Measurements from ENCODE around the gene TEX54. TPM values are rescaled to one million over a fixed set of nuclear protein-coding genes. Genes with fewer than 3 reads are reported as not detected.
"Not testable (repeated sequence)": the region's sequence is repeated elsewhere in the genome, so short reads cannot be mapped to it uniquely, and the experiment has no call there.

TEX54 gene
- total RNA-seq, 1 donor from 2014 or later, result not detected

GRCh38 chr11:62855571-62856332, 23.1 kb upstream of the TEX54 start:
- peak; percentile 99 for DNase-seq

GRCh38 chr11:62854825-62855570, 22.4 kb upstream of the TEX54 start:
- no peak for DNase-seq

- no peak for DNase-seq
Observed at GRCh38 chr11:62854013-62854824, 21.6 kb upstream of the TEX54 start.

- no peak for DNase-seq
Observed at GRCh38 chr11:62853279-62853965, 20.8 kb upstream of the TEX54 start.

- DNase-seq, result no peak
Observed at GRCh38 chr11:62852523-62853188, 20.0 kb upstream of the TEX54 start.

GRCh38 chr11:62851807-62852522, 19.3 kb upstream of the TEX54 start:
- no peak for DNase-seq

GRCh38 chr11:62850911-62851806, 18.5 kb upstream of the TEX54 start:
- DNase-seq, result no peak

GRCh38 chr11:62847767-62848314, 15.2 kb upstream of the TEX54 start:
- no peak for DNase-seq

- DNase-seq, result no peak
Observed at GRCh38 chr11:62846177-62846576, 13.5 kb upstream of the TEX54 start.

- DNase-seq, result no peak
Observed at GRCh38 chr11:62844154-62844553, 11.5 kb upstream of the TEX54 start.

- no peak for DNase-seq
Observed at GRCh38 chr11:62843466-62843865, 10.8 kb upstream of the TEX54 start.

- DNase-seq, result not testable (repeated sequence)
Observed at GRCh38 chr11:62842891-62843290, 10.2 kb upstream of the TEX54 start.

GRCh38 chr11:62842171-62842741, 9.6 kb upstream of the TEX54 start:
- DNase-seq, result no peak

- DNase-seq, result peak; percentile 98
Observed at GRCh38 chr11:62841361-62842170, 8.9 kb upstream of the TEX54 start.

- DNase-seq, result peak; percentile 73
Observed at GRCh38 chr11:62840721-62841360, 8.2 kb upstream of the TEX54 start.

GRCh38 chr11:62839050-62839945, 6.7 kb upstream of the TEX54 start, which contains the start of gene WDR74:
WDR74 (minus strand) TSS chr11:62839590; CDS start chr11:62839570, 20 bp downstream.
- DNase-seq, result peak; percentile 98

All from tongue (tissue), 2 donors.